Trophoblast cell (in vitro differentiated cells and primary cell): Measurements from ENCODE around the gene SH2D3A.
A peak's percentile ranks its signal among the peaks of the same experiment; 100 is the strongest.
"Not testable (repeated sequence)": the region's sequence is repeated elsewhere in the genome, so short reads cannot be mapped to it uniquely, and the experiment has no call there.

Experiments
- DNase-seq, 2 donors: peaks; one replicate each; pipeline ENCODE4 v3.0.0-alpha.2; 2016
- H2AFZ ChIP-seq: 2 replicates; pipeline ENCODE4 v1.6.1; 2013; ENCODE audit warnings: low read length, moderate library complexity, mild to moderate bottlenecking; ENCODE audit not compliant: insufficient read depth, poor library complexity
- H2AK5ac ChIP-seq: 2 replicates; pipeline ENCODE4 v1.6.1; 2013; ENCODE audit warnings: mild to moderate bottlenecking, low read length
- H2BK120ac ChIP-seq: 2 replicates; pipeline ENCODE4 v1.6.1; 2013; ENCODE audit warnings: low read length, mild to moderate bottlenecking, moderate library complexity; ENCODE audit not compliant: insufficient read depth, poor library complexity
- H2BK12ac ChIP-seq: 2 replicates; pipeline ENCODE4 v1.6.1; 2013; ENCODE audit warnings: mild to moderate bottlenecking, low read length, moderate library complexity
- H2BK5ac ChIP-seq: 2 replicates; pipeline ENCODE4 v1.6.1; 2013; ENCODE audit warnings: low read length, low read depth, moderate library complexity, mild to moderate bottlenecking; ENCODE audit not compliant: poor library complexity
- H3K14ac ChIP-seq: 2 replicates; pipeline ENCODE4 v1.6.1; 2013; ENCODE audit warnings: mild to moderate bottlenecking, low read length
- H3K18ac ChIP-seq: 2 replicates; pipeline ENCODE4 v1.6.1; 2013; ENCODE audit warnings: mild to moderate bottlenecking, low read length
- H3K23ac ChIP-seq: 2 replicates; pipeline ENCODE4 v1.6.1; 2013; ENCODE audit warnings: low read length
- H3K27ac ChIP-seq: 2 replicates; pipeline ENCODE4 v1.5.1; 2013; ENCODE audit warnings: low read depth, mild to moderate bottlenecking, inconsistent platforms, low read length, moderate library complexity
- H3K27me3 ChIP-seq: 2 replicates; pipeline ENCODE4 v1.6.1; 2013; ENCODE audit warnings: inconsistent platforms, mild to moderate bottlenecking, low read length, moderate library complexity; ENCODE audit not compliant: insufficient read depth
- H3K36me3 ChIP-seq, 2 experiments: 1 replicate in 1 of 2; 2 replicates in 1 of 2; pipeline ENCODE4 v1.6.1; 2013; ENCODE audit warnings: low read length in 2 of 2, mild to moderate bottlenecking in 2 of 2, moderate library complexity in 1 of 2; ENCODE audit not compliant: insufficient read depth in 2 of 2, control insufficient read depth in 1 of 2
- H3K4ac ChIP-seq: 2 replicates; pipeline ENCODE4 v1.6.1; 2013; ENCODE audit warnings: low read depth, mild to moderate bottlenecking, low read length, moderate library complexity
- H3K4me1 ChIP-seq, 2 experiments: 1 replicate in 1 of 2; 2 replicates in 1 of 2; pipeline ENCODE4 v1.6.1; 2013; ENCODE audit warnings: low read length in 2 of 2, mild to moderate bottlenecking in 2 of 2, moderate library complexity in 1 of 2; ENCODE audit not compliant: insufficient read depth in 2 of 2, control insufficient read depth in 1 of 2
- H3K4me2 ChIP-seq: 2 replicates; pipeline ENCODE4 v1.6.1; 2013; ENCODE audit warnings: inconsistent platforms, mild to moderate bottlenecking, low read length, moderate library complexity
- H3K4me3 ChIP-seq: 2 replicates; pipeline ENCODE4 v1.5.1; 2013; ENCODE audit warnings: mild to moderate bottlenecking, low read depth, low read length, inconsistent platforms
- H3K79me1 ChIP-seq: one replicate; pipeline ENCODE4 v1.6.1; 2013; ENCODE audit warnings: low read length
- H3K79me2 ChIP-seq: 2 replicates; pipeline ENCODE4 v1.6.1; 2013; ENCODE audit warnings: low read length, mild to moderate bottlenecking; ENCODE audit not compliant: control insufficient read depth, insufficient read depth, poor library complexity
- H3K9ac ChIP-seq: 2 replicates; pipeline ENCODE4 v1.6.1; 2013; ENCODE audit warnings: mild to moderate bottlenecking, low read length
- H3K9me3 ChIP-seq: 2 replicates; pipeline ENCODE4 v1.6.1; 2013; ENCODE audit warnings: low read depth, mild to moderate bottlenecking, control low read depth, inconsistent platforms, low read length; ENCODE audit not compliant: insufficient read depth
- H4K12ac ChIP-seq: 2 replicates; pipeline ENCODE4 v1.6.1; 2013; ENCODE audit warnings: low read depth, mild to moderate bottlenecking, low read length, moderate library complexity
- H4K8ac ChIP-seq: 2 replicates; pipeline ENCODE4 v1.6.1; 2013; ENCODE audit warnings: low read depth, mild to moderate bottlenecking, low read length, moderate library complexity
- H4K91ac ChIP-seq: one replicate; pipeline ENCODE4 v1.6.1; 2013; ENCODE audit warnings: low read depth, mild to moderate bottlenecking, low read length, moderate library complexity
- WGBS: extraction: QIAGEN DNeasy Blood & Tissue Kit; methylation state at CpG from one replicate; pipeline ENCODE4 v1.1.7; 2013; ENCODE audit warnings: missing lambda C conversion rate; ENCODE audit not compliant: insufficient read length, insufficient coverage; ENCODE audit errors: extremely low coverage; 5-methylcytosine and 5-hydroxymethylcytosine counted together

Gene SH2D3A

DNA sequence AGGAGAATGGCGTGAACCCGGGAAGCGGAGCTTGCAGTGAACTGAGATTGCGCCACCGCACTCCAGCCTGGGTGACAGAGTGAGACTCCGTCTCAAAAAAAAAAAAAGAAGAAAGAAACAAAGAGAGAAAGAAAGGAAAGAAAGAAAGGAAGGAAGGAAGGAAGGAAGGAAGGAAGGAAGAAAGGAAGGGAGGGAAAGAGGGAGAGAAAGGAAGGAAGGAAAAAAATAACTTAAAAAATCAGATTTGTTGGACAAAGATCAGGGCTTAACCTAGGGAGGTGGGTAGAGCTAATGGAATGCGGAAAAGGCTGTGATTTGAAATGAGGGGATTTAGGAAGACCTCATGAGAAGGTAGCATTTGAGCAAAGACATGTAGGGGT is 4.4 kb upstream of the SH2D3A start:
- not testable (repeated sequence) for H4K91ac ChIP-seq, H3K27ac ChIP-seq, H3K4ac ChIP-seq, H3K79me1 ChIP-seq, H4K12ac ChIP-seq, H3K23ac ChIP-seq, H2BK120ac ChIP-seq, DNase-seq, H3K4me1 ChIP-seq, H4K8ac ChIP-seq, H3K14ac ChIP-seq, H3K18ac ChIP-seq, H3K9me3 ChIP-seq, H2BK12ac ChIP-seq, H2BK5ac ChIP-seq, H3K36me3 ChIP-seq, H3K27me3 ChIP-seq, H2AK5ac ChIP-seq, H3K4me3 ChIP-seq, H2AFZ ChIP-seq, H3K4me2 ChIP-seq, H3K9ac ChIP-seq, H3K79me2 ChIP-seq
- WGBS: no CpG with 5 or more reads among the region's 7 CpGs

DNA sequence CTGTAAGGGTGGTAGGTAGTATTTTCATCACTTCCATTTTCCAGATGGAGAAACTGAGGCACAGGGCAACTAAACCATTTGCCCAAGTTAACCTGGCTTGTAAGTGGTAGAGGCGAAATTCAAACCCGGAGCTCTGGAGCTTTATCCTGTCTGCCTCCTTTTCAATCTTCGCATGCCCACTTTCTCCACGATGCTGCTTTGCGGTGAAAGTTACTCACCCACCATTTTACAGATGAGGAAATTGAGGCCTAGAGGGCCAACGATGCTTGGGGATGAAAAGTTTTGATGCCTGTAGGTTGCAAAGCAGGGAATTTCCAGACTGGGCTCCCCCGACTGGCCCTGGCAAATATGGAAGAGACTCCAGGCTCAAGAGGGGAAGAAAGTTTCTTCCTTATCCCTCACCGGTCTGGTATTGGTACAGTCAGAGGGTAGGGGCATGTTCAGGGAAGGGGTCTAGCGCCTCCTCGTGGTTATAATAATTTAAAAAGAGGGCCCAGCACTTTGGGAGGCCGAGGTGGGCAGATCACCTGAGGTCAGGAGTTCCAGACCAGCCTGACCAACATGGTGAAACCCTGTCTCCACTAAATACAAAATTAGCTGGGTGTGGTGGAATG is 1.9 kb upstream of the SH2D3A start:
- H3K9me3 ChIP-seq: no peaks in the 10 kb centered on the region
- no peak overlapping the region for H2BK120ac ChIP-seq
- H2AFZ ChIP-seq: no peak overlapping the region
- H3K79me2 ChIP-seq: peaks cover 6% of the 10 kb centered on the region
- no peak overlapping the region for H4K8ac ChIP-seq
- H3K4me3 ChIP-seq: no peak overlapping the region
- no CpG with 5 or more reads among the region's 11 CpGs for WGBS
- no peak overlapping the region for H2BK12ac ChIP-seq
- no peak overlapping the region for H3K4ac ChIP-seq
- no peak overlapping the region for H3K9ac ChIP-seq
- no peak overlapping the region for H4K91ac ChIP-seq
- no peaks in the 10 kb centered on the region for H3K27me3 ChIP-seq
- no peak overlapping the region for H2AK5ac ChIP-seq
- no peak overlapping the region for H3K23ac ChIP-seq
- H3K79me1 ChIP-seq: peaks cover 14% of the 10 kb centered on the region
- H4K12ac ChIP-seq: no peak overlapping the region
- DNase-seq: peak; percentile 39 to 51
- H3K4me1 ChIP-seq: peaks cover 9 to 12% of the 10 kb centered on the region in 2 experiments
- no peak overlapping the region for H3K27ac ChIP-seq
- no peak overlapping the region for H3K18ac ChIP-seq
- H3K36me3 ChIP-seq: no peaks in the 10 kb centered on the region
- H3K4me2 ChIP-seq: no peak overlapping the region
- H2BK5ac ChIP-seq: no peak overlapping the region
- no peak overlapping the region for H3K14ac ChIP-seq

DNA sequence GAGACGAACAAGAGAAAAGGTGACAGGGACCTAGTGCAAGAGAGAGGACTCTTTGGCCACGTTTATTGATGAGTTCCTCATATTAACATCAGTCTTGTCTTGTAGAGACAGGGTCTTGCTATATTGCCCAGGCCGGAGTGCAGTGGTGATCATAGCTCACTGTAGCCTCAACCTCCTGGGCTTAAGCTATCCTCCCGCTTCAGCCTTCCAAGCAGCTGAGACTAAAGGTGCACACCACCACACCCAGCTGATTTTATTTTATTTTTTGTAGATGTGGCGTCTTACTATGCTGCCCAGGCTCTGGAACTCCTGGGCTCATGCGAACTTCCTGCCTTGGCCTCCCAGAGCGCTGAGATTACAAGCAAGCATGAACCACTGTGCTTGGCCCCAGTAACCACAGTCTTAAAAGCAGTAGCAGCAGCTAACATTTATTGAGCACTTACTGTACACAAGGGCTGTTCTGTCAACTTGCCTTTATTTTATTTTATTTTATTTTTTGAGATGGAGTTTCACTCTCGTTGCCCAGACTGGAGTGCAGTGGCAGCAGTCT is 1.1 kb upstream of the SH2D3A start:
- H3K27me3 ChIP-seq: no peaks in the 10 kb centered on the region
- no peak overlapping the region for H4K91ac ChIP-seq
- no peak overlapping the region for H2AK5ac ChIP-seq
- H3K4me2 ChIP-seq: peak overlapping the region; percentile 75
- no peak for DNase-seq
- no peak overlapping the region for H3K23ac ChIP-seq
- peaks cover 9 to 12% of the 10 kb centered on the region in 2 experiments for H3K4me1 ChIP-seq
- peaks cover 6% of the 10 kb centered on the region for H3K79me2 ChIP-seq
- no peak overlapping the region for H2BK5ac ChIP-seq
- H3K9ac ChIP-seq: no peak overlapping the region
- no peaks in the 10 kb centered on the region for H3K9me3 ChIP-seq
- no peak overlapping the region for H2BK12ac ChIP-seq
- no peak overlapping the region for H3K14ac ChIP-seq
- H3K4me3 ChIP-seq: no peak overlapping the region
- no peak overlapping the region for H4K12ac ChIP-seq
- WGBS: no CpG with 5 or more reads among the region's 8 CpGs
- H3K36me3 ChIP-seq: peaks cover 2 to 3% of the 10 kb centered on the region in 2 experiments
- H2AFZ ChIP-seq: no peak overlapping the region
- no peak overlapping the region for H3K18ac ChIP-seq
- H4K8ac ChIP-seq: peak overlapping the region; percentile 21
- H3K27ac ChIP-seq: no peak overlapping the region
- H3K79me1 ChIP-seq: peaks cover 14% of the 10 kb centered on the region
- H2BK120ac ChIP-seq: no peak overlapping the region
- no peak overlapping the region for H3K4ac ChIP-seq

DNA sequence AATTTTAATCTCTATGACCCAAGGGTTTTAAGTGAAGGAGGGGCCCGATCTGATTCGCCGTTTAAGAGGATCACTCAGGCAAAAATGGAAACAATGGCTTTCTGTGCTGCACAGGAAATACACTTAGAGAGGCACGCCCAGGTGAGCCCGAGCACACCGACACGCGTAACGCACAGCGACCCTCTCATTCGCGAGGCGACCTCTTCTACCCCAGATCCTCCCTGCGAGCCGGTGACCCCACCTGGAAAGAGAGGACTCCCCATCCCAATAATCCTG is 216 bp downstream of the SH2D3A start:
- peak overlapping the region; percentile 18 for H3K4ac ChIP-seq
- H3K14ac ChIP-seq: peak overlapping the region; percentile 16
- no peak overlapping the region for H2AK5ac ChIP-seq
- no CpG with 5 or more reads among the region's 15 CpGs for WGBS
- peak overlapping the region; percentile 74 for H4K91ac ChIP-seq
- peak overlapping the region; percentile 57 for H3K27ac ChIP-seq
- H3K4me1 ChIP-seq: peaks cover 9 to 12% of the 10 kb centered on the region in 2 experiments
- no peaks in the 10 kb centered on the region for H3K27me3 ChIP-seq
- peak; percentile 53 to 61 for DNase-seq
- H3K18ac ChIP-seq: peak overlapping the region; percentile 36
- peak overlapping the region; percentile 65 for H2AFZ ChIP-seq
- peaks cover 2 to 4% of the 10 kb centered on the region in 2 experiments for H3K36me3 ChIP-seq
- H4K12ac ChIP-seq: no peak overlapping the region
- H2BK120ac ChIP-seq: peak overlapping the region; percentile 48
- H3K23ac ChIP-seq: no peak overlapping the region
- peak overlapping the region; percentile 76 for H3K9ac ChIP-seq
- peak overlapping the region; percentile 61 for H4K8ac ChIP-seq
- no peaks in the 10 kb centered on the region for H3K9me3 ChIP-seq
- H2BK5ac ChIP-seq: peak overlapping the region; percentile 35
- H2BK12ac ChIP-seq: no peak overlapping the region
- peaks cover 6% of the 10 kb centered on the region for H3K79me2 ChIP-seq
- H3K4me3 ChIP-seq: peak overlapping the region; percentile 80
- H3K4me2 ChIP-seq: peak overlapping the region; percentile 75
- H3K79me1 ChIP-seq: peaks cover 14% of the 10 kb centered on the region
